Endothelial cell of hepatic sinusoid (primary cell): Measurements from ENCODE around the gene MAP4K3.

ENCODE experiments used
- in situ Hi-C: cut with HindIII; loops from 2 replicates; pipeline ENCODE4 v1.10.0; 2017; ENCODE audit warnings: low sequenced_read_pairs

MAP4K3 gene

GRCh38 chr2:39447266-39448168, 10.4 kb upstream of the MAP4K3 start:
- in situ Hi-C loops = no loop called here

- in situ Hi-C loops = no loop called here
Measured at GRCh38 chr2:39445934-39446333, 8.8 kb upstream of the MAP4K3 start.

GRCh38 chr2:39443009-39443408, 5.9 kb upstream of the MAP4K3 start:
- in situ Hi-C loops = no loop called here

GRCh38 chr2:39437522-39438296, 624 bp upstream of the MAP4K3 start:
- in situ Hi-C loops = no loop called here

GRCh38 chr2:39435741-39436591, 1.1 kb downstream of the MAP4K3 start:
- in situ Hi-C loops = no loop called here

GRCh38 chr2:39435234-39435633, 1.9 kb downstream of the MAP4K3 start:
- in situ Hi-C loops = no loop called here

GRCh38 chr2:39434233-39434897, 2.7 kb downstream of the MAP4K3 start:
- in situ Hi-C loops = no loop called here

GRCh38 chr2:39433586-39434195, 3.4 kb downstream of the MAP4K3 start:
- in situ Hi-C loops = no loop called here

- in situ Hi-C loops = no loop called here
Measured at GRCh38 chr2:39432701-39433100, 4.4 kb downstream of the MAP4K3 start.

GRCh38 chr2:39431592-39432316, 5.3 kb downstream of the MAP4K3 start:
- in situ Hi-C loops = no loop called here

GRCh38 chr2:39429746-39430145, 7.3 kb downstream of the MAP4K3 start:
- in situ Hi-C loops = no loop called here

- in situ Hi-C loops = no loop called here
Measured at GRCh38 chr2:39424951-39425350, 12.1 kb downstream of the MAP4K3 start.

- in situ Hi-C loops = no loop called here
Measured at GRCh38 chr2:39422700-39423099, 14.4 kb downstream of the MAP4K3 start.

- in situ Hi-C loops = no loop called here
Measured at GRCh38 chr2:39421354-39421753, 15.7 kb downstream of the MAP4K3 start.

- in situ Hi-C loops = no loop called here
Measured at GRCh38 chr2:39419282-39420223, 17.5 kb downstream of the MAP4K3 start.

- in situ Hi-C loops = no loop called here
Measured at GRCh38 chr2:39418491-39418890, 18.6 kb downstream of the MAP4K3 start.

GRCh38 chr2:39416140-39416539, 20.9 kb downstream of the MAP4K3 start:
- in situ Hi-C loops = no loop called here

- in situ Hi-C loops = loop anchor here (5.0 kb wide), 1 partner anchor 104 kb away; no protein-coding TSS in a partner anchor
Measured at GRCh38 chr2:39413063-39413737, 23.9 kb downstream of the MAP4K3 start.
